H1 (cell line): ENCODE data around the gene DSCAM. TPM values are rescaled to one million over a fixed set of nuclear protein-coding genes. Genes with fewer than 3 reads are reported as not detected.

Experiments
- ASH2L ChIP-seq: fragments of 200-600, 300-600 bp; sonication (generic); IDR thresholded peaks from one replicate; pipeline ENCODE4 v1.7.1; 2017; ENCODE audit warnings: low read length
- CBX8 ChIP-seq: fragments of 300-800, 300-1000 bp; sonication (generic); IDR thresholded peaks from 2 replicates; pipeline ENCODE4 v1.7.1; 2016; ENCODE audit warnings: low read depth, low read length, borderline replicate concordance
- CHD7 ChIP-seq: fragments of 300-600 bp; sonication (generic); IDR thresholded peaks from 2 replicates; pipeline ENCODE4 v1.7.1; 2012; ENCODE audit warnings: low read length, moderate library complexity, mild to moderate bottlenecking, inconsistent platforms; ENCODE audit not compliant: insufficient replicate concordance
- PHF8 ChIP-seq: fragments of 200-600 bp; sonication (generic); conservative IDR thresholded peaks from 2 replicates; pipeline ENCODE4 v1.7.1; 2012; ENCODE audit warnings: low read depth, mild to moderate bottlenecking, inconsistent platforms, low read length, moderate library complexity
- RXRA ChIP-seq: IDR thresholded peaks from 2 replicates; pipeline ENCODE4 v1.6.1; 2011; ENCODE audit warnings: low read depth, mild to moderate bottlenecking, low read length, moderate library complexity; ENCODE audit not compliant: insufficient read depth
- polyA plus RNA-seq, 7 experiments: library from polyadenylated mRNA; depleted of rRNA in 3 of 7; stranded (reverse) in 5 of 7; unstranded in 2 of 7; fragments of >200 nt in 5 of 7; fragments of 200-250 nt in 2 of 7; gene quantifications; 1 replicate in 5 of 7; 2 replicates in 1 of 7; 4 replicates in 1 of 7; pipeline versions ENCODE4 v1.2.1 to v1.2.3, GENCODE V29; 2011 to 2013; ENCODE audit warnings: missing spikeins in 2 of 7, mixed read lengths in 2 of 7
- total RNA-seq: library from RNA; stranded (reverse); fragmentation: NEBNext Ultra II Directional; extraction: Animal tissue kit (Norgen Biotek cat#: 25700); gene quantifications from 2 replicates; pipeline ENCODE4 v1.2.1, GENCODE V29; 2021

The DSCAM gene
- total and polyA plus RNA-seq, 2 of the 8 experiments (the other 6 are each of a cell fraction or from before 2014, with no cell fraction given): 0.02 to 0.15 TPM

- TF ChIP-seq CHD7 (no peak), CBX8 (no peak), RXRA (no peak), ASH2L (no peak), PHF8 (no peak)
These were observed 465.8 kb downstream of the DSCAM start (continued) for GRCh38 chr21:40381111-40381510.
